ENCODE data around the gene AHCYL2.

AHCYL2 gene

GRCh38 chr7:129224251-129225205 is at the start of gene AHCYL2:
Gene AHCYL2, plus strand, starts transcription at chr7:129225030.
- DNase-seq (ENCODE audit: low read depth), result peak; percentile 92

- no peak for DNase-seq (ENCODE audit: low read depth)
Observed at GRCh38 chr7:129176916-129177710, 47.7 kb upstream of the AHCYL2 start.

- no peak for DNase-seq (ENCODE audit: low read depth)
Observed at GRCh38 chr7:129184981-129185670, 39.7 kb upstream of the AHCYL2 start.

- DNase-seq (ENCODE audit: low read depth), result no peak
Observed at GRCh38 chr7:129186749-129187260, 38.0 kb upstream of the AHCYL2 start.

GRCh38 chr7:129187681-129188371 is 37.0 kb upstream of the AHCYL2 start:
- no peak for DNase-seq (ENCODE audit: low read depth)

- no peak for DNase-seq (ENCODE audit: low read depth)
Observed at GRCh38 chr7:129188372-129188891, 36.4 kb upstream of the AHCYL2 start, which contains the start of gene SMO. Gene SMO, plus strand, starts transcription at chr7:129188633. Its CDS starts 519 bp downstream, at chr7:129189152.

GRCh38 chr7:129188892-129189660 is 35.8 kb upstream of the AHCYL2 start:
- no peak for DNase-seq (ENCODE audit: low read depth)

GRCh38 chr7:129189661-129190310 is 35.0 kb upstream of the AHCYL2 start:
- no peak for DNase-seq (ENCODE audit: low read depth)

GRCh38 chr7:129191272-129191671 is 33.6 kb upstream of the AHCYL2 start:
- no peak for DNase-seq (ENCODE audit: low read depth)

- DNase-seq (ENCODE audit: low read depth), result no peak
Observed at GRCh38 chr7:129193892-129194291, 30.9 kb upstream of the AHCYL2 start.

- no peak for DNase-seq (ENCODE audit: low read depth)
Observed at GRCh38 chr7:129197771-129198170, 27.1 kb upstream of the AHCYL2 start.

GRCh38 chr7:129199406-129199805 is 25.4 kb upstream of the AHCYL2 start:
- DNase-seq (ENCODE audit: low read depth), result no peak

- no peak for DNase-seq (ENCODE audit: low read depth)
Observed at GRCh38 chr7:129202058-129202777, 22.6 kb upstream of the AHCYL2 start.

GRCh38 chr7:129203050-129203741 is 21.6 kb upstream of the AHCYL2 start:
- no peak for DNase-seq (ENCODE audit: low read depth)

GRCh38 chr7:129205126-129205818 is 19.6 kb upstream of the AHCYL2 start:
- DNase-seq (ENCODE audit: low read depth), result no peak

GRCh38 chr7:129205987-129206785 is 18.6 kb upstream of the AHCYL2 start:
- DNase-seq (ENCODE audit: low read depth), result no peak

GRCh38 chr7:129208667-129209066 is 16.2 kb upstream of the AHCYL2 start:
- no peak for DNase-seq (ENCODE audit: low read depth)
